Loucy (cell line): ENCODE data around the gene FLOT2.

Experiments used
- H2AFZ ChIP-seq: fragments of 200-600 bp; sonication (generic); 2 replicates; pipeline ENCODE4 v1.6.0; 2016; ENCODE audit warnings: antibody characterized with exemption, mild to moderate bottlenecking, low read length, moderate library complexity
- H3F3A ChIP-seq: fragments of 200-600 bp; 2 replicates; pipeline ENCODE4 v1.6.0; 2016; ENCODE audit warnings: antibody characterized with exemption, low read depth, mild to moderate bottlenecking
- H3K27me3 ChIP-seq: fragments of 200-600 bp; sonication (generic); 2 replicates; pipeline ENCODE4 v1.6.1; 2014; ENCODE audit warnings: low read length, mild to moderate bottlenecking; ENCODE audit not compliant: insufficient read depth, poor library complexity, severe bottlenecking
- H3K36me3 ChIP-seq: fragments of 200-600 bp; sonication (generic); 2 replicates; pipeline ENCODE4 v1.6.1; 2016; ENCODE audit warnings: low read length; ENCODE audit not compliant: insufficient read depth
- H3K4me1 ChIP-seq: fragments of 200-600 bp; sonication (generic); 2 replicates; pipeline ENCODE4 v1.5.1; 2014; ENCODE audit warnings: low read length, mild to moderate bottlenecking; ENCODE audit not compliant: insufficient read depth, poor library complexity, severe bottlenecking
- H3K4me2 ChIP-seq: fragments of 200-600 bp; sonication (generic); 2 replicates; pipeline ENCODE4 v1.6.0; 2014; ENCODE audit warnings: antibody characterized with exemption, low read length, low read depth, mild to moderate bottlenecking; ENCODE audit not compliant: poor library complexity, severe bottlenecking
- H3K4me3 ChIP-seq: fragments of 200-600 bp; sonication (generic); 2 replicates; pipeline ENCODE4 v1.5.1; 2014; ENCODE audit warnings: low read length, mild to moderate bottlenecking, mixed read lengths; ENCODE audit not compliant: poor library complexity, severe bottlenecking
- H3K79me2 ChIP-seq: fragments of 200-600 bp; sonication (generic); 2 replicates; pipeline ENCODE4 v1.6.1; 2014; ENCODE audit warnings: low read length; ENCODE audit not compliant: insufficient read depth
- H3K9ac ChIP-seq: fragments of 200-600 bp; sonication (generic); 2 replicates; pipeline ENCODE4 v1.6.0; 2014; ENCODE audit warnings: mild to moderate bottlenecking, low read depth, low read length, moderate library complexity; ENCODE audit not compliant: poor library complexity, severe bottlenecking
- H3K9me2 ChIP-seq: fragments of 200-600 bp; sonication (generic); replicated peaks from 2 replicates; pipeline ENCODE4 v1.6.1; 2016; ENCODE audit warnings: low read depth, low read length, mixed read lengths
- H3K9me3 ChIP-seq: fragments of 200-600 bp; sonication (generic); 2 replicates; pipeline ENCODE4 v1.6.1; 2014; ENCODE audit warnings: mild to moderate bottlenecking, antibody characterized with exemption, low read length, low read depth; ENCODE audit not compliant: insufficient read depth
- H4K20me1 ChIP-seq: fragments of 200-600 bp; sonication (generic); 2 replicates; pipeline ENCODE4 v1.6.0; 2014; ENCODE audit warnings: antibody characterized with exemption, low read length, mild to moderate bottlenecking; ENCODE audit not compliant: insufficient read depth, poor library complexity, severe bottlenecking
- EZH2phosphoT487 ChIP-seq: fragments of 200-600 bp; IDR thresholded peaks from 2 replicates; pipeline ENCODE4 v1.6.1; 2018; ENCODE audit warnings: antibody characterized with exemption, mild to moderate bottlenecking, moderate library complexity, borderline replicate concordance
- TF ChIP-seq, protein P1 (sequence below): fragments of 200-600 bp; sonication (generic); conservative IDR thresholded peaks from 2 replicates; pipeline ENCODE4 v1.5.1; 2014; ENCODE audit warnings: mild to moderate bottlenecking, antibody characterized with exemption, low read length

Gene FLOT2

DNA sequence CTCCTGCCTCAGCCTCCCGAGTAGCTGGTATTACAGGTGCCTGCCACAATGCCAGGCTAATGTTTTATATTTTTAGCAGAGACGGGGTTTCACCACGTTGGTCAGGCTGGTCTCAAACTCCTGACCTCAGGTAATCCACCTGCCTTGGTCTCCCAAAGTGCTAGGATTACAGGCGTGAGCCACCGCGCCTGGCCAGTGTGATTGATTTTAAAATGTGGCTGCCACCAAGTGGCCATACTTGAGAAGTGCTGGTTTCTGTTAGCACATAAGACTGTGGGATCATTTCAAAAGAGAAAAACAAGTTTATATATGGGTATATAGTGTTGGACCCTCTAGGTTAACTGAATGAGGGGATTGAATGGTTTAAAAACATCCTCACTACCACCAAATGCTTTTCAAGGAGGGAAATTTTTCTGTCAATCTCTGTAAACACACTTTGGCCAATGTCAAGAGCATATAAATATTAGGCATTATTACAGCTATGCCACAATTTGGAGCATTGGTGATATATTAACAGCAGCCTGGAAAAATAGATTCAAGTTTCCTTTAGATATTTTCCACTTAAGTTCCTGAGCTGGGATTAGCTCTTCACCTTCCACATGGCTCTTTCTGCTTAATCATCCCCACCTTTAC lies 18.9 kb upstream of the FLOT2 start:
- H3K4me3 ChIP-seq = no peak overlapping the region
- no peaks in the 10 kb centered on the region for H3K79me2 ChIP-seq
- H4K20me1 ChIP-seq = no peaks in the 10 kb centered on the region
- no peaks in the 10 kb centered on the region for H3K9me3 ChIP-seq
- H3K36me3 ChIP-seq = peaks cover 98% of the 10 kb centered on the region
- H3K27me3 ChIP-seq = no peaks in the 10 kb centered on the region
- no peaks in the 10 kb centered on the region for H3F3A ChIP-seq
- TF ChIP-seq EZH2phosphoT487 = no peak
- TF ChIP-seq, protein P1, sequence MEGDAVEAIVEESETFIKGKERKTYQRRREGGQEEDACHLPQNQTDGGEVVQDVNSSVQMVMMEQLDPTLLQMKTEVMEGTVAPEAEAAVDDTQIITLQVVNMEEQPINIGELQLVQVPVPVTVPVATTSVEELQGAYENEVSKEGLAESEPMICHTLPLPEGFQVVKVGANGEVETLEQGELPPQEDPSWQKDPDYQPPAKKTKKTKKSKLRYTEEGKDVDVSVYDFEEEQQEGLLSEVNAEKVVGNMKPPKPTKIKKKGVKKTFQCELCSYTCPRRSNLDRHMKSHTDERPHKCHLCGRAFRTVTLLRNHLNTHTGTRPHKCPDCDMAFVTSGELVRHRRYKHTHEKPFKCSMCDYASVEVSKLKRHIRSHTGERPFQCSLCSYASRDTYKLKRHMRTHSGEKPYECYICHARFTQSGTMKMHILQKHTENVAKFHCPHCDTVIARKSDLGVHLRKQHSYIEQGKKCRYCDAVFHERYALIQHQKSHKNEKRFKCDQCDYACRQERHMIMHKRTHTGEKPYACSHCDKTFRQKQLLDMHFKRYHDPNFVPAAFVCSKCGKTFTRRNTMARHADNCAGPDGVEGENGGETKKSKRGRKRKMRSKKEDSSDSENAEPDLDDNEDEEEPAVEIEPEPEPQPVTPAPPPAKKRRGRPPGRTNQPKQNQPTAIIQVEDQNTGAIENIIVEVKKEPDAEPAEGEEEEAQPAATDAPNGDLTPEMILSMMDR = peak; percentile 69
- no peaks in the 10 kb centered on the region for H3K4me1 ChIP-seq
- no peaks in the 10 kb centered on the region for H3K9me2 ChIP-seq
- no peak overlapping the region for H3K9ac ChIP-seq
- no peak overlapping the region for H3K4me2 ChIP-seq
- no peak overlapping the region for H2AFZ ChIP-seq

DNA sequence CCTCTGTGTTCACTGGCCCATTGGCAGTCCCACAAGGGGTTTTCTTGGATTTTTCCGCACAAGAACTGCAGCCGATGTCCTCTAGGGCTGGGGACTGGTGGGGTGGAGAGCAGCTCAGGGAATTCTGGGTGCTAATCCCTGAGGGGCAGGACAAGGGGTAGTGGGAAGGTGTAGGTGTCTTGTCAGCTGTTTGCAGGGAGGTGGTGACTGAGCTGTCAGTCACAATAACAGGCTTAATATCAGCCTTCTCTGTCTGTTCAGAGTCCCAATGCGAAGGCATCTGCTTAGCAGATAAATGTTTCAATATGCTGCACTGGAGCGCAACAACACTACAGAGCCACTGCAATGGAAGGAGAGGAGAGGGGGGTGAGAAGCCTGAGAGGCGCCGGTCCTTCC lies 15.4 kb upstream of the FLOT2 start:
- no peaks in the 10 kb centered on the region for H3K27me3 ChIP-seq
- H3K9me2 ChIP-seq = no peaks in the 10 kb centered on the region
- H3K79me2 ChIP-seq = no peaks in the 10 kb centered on the region
- no peaks in the 10 kb centered on the region for H3F3A ChIP-seq
- H3K4me2 ChIP-seq = no peak overlapping the region
- no peak for TF ChIP-seq EZH2phosphoT487
- TF ChIP-seq, protein P1 = no peak
- no peaks in the 10 kb centered on the region for H3K4me1 ChIP-seq
- peaks cover 98% of the 10 kb centered on the region for H3K36me3 ChIP-seq
- H3K9ac ChIP-seq = no peak overlapping the region
- H4K20me1 ChIP-seq = no peaks in the 10 kb centered on the region
- no peaks in the 10 kb centered on the region for H3K9me3 ChIP-seq
- H3K4me3 ChIP-seq = no peak overlapping the region
- H2AFZ ChIP-seq = no peak overlapping the region

DNA sequence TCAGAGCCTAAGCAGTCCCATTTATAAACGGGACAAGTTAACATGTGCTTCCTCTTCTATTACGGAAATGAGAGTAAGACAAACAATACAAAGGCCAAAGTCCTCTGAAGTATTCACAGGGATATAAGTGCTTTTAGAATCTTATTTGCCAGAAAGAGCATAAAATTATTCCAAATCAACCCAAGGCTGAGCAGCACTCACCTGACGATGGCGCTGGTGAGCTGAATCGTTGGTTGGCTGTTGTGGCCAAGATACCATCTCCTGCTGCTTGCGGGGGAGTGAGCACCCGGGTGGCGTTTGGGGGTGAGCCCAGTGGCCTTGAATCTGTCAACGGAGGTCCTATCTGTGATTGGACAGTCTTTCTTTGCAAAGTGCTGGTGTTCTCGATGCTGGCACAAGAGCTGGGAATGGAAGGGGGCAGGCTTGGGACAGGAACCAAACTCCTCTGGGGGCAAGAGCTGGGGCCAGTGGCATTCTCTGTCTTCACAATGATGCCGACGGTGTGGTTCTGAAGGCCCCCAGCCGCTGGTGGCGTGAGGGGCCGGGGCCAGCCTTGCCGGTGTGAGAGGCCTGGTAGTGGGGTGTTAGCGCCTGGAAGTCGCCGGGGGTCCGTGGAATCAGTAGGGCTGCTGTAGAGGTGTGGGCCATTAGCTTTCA lies 14.9 kb upstream of the FLOT2 start:
- Histone ChIP-seq H3K36me3 (peaks cover 98% of the 10 kb centered on the region), H3F3A (no peaks in the 10 kb centered on the region), H3K4me1 (no peaks in the 10 kb centered on the region), H3K9ac (no peak overlapping the region), H3K9me2 (no peaks in the 10 kb centered on the region), H3K9me3 (no peaks in the 10 kb centered on the region), H4K20me1 (no peaks in the 10 kb centered on the region), H3K4me2 (no peak overlapping the region), H3K4me3 (no peak overlapping the region), H2AFZ (no peak overlapping the region), H3K79me2 (no peaks in the 10 kb centered on the region), H3K27me3 (no peaks in the 10 kb centered on the region)
- TF ChIP-seq, protein P1 = peak; percentile 54
- no peak for TF ChIP-seq EZH2phosphoT487
